Lower lobe of right lung (tissue), 2 donors: ENCODE measurements around the gene SLAMF7. TPM values are rescaled to one million over a fixed set of nuclear protein-coding genes. Genes with fewer than 3 reads are reported as not detected.

Source experiments
- ATAC-seq, 2 donors: fragments of 200-7000 bp; cut with Tn5 transposase; one replicate each; pipeline ENCODE4 v1.9.1; 2020 to 2022; ENCODE audit warnings: mild to moderate bottlenecking in 2 of 2, moderate library complexity in 2 of 2
- DNase-seq: peaks from one replicate; pipeline ENCODE4 v3.0.0-alpha.2; 2020
- H3K27ac ChIP-seq: fragments of 200-600 bp; one replicate; pipeline ENCODE4 v1.8.0; 2022
- H3K27me3 ChIP-seq: fragments of 200-600 bp; one replicate; pipeline ENCODE4 v1.8.0; 2022; ENCODE audit warnings: low read depth
- H3K36me3 ChIP-seq: fragments of 200-600 bp; one replicate; pipeline ENCODE4 v1.8.0; 2022; ENCODE audit warnings: mild to moderate bottlenecking
- H3K4me1 ChIP-seq: fragments of 200-600 bp; one replicate; pipeline ENCODE4 v1.8.0; 2022
- H3K4me3 ChIP-seq: fragments of 200-600 bp; one replicate; pipeline ENCODE4 v1.8.0; 2022; ENCODE audit warnings: mild to moderate bottlenecking
- H3K9me3 ChIP-seq: fragments of 200-600 bp; one replicate; pipeline ENCODE4 v1.8.0; 2022
- CTCF ChIP-seq: fragments of 200-600 bp; IDR thresholded peaks from one replicate; pipeline ENCODE4 v1.8.0; 2022; ENCODE audit warnings: antibody characterized with exemption, mild to moderate bottlenecking
- intact Hi-C: fragments of 100-400 bp; cut with DNase I; formaldehyde crosslinking; loops from one replicate; pipeline ENCODE4 v1.11.0; 2022
- total RNA-seq: library from RNA; stranded (reverse); fragmentation: NEBNext Ultra II Directional; extraction: Animal tissue kit (Norgen Biotek cat#: 25700); gene quantifications from one replicate; pipeline ENCODE4 v1.2.1, GENCODE V29; 2021
- donor health status: DM: no; HTN: yes; CAD: no; lungs with severe emphysema.

Gene SLAMF7
- total RNA-seq, 1 donor from 2014 or later = 7.9 TPM

DNA sequence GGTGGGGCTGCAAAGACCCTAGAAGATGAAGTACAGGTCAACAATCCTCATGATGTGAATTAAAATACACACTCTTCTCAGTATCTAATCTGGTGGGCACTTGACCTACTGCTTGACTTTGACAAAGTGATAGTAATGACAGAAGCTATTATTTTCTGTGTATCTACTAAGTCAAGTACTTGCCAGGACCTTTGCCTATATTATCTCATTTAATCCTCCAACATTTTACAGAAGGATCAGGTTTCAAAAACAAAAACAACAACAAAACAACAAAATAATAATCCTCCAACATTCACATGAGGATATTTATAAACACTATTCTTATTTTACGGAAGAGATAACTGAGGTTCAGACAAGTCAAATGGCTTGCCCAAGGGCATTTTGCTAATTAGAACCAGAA lies 23.0 kb upstream of the SLAMF7 start:
- Histone ChIP-seq H3K4me3 (no peak overlapping the region), H3K27me3 (peaks cover 3% of the 10 kb centered on the region), H3K36me3 (no peaks in the 10 kb centered on the region), H3K4me1 (peaks cover 12% of the 10 kb centered on the region), H3K9me3 (no peaks in the 10 kb centered on the region), H3K27ac (no peak overlapping the region)
- TF ChIP-seq CTCF = no peak
- intact Hi-C loops = no loop called here
- ATAC-seq = no peak
- DNase-seq = no peak

DNA sequence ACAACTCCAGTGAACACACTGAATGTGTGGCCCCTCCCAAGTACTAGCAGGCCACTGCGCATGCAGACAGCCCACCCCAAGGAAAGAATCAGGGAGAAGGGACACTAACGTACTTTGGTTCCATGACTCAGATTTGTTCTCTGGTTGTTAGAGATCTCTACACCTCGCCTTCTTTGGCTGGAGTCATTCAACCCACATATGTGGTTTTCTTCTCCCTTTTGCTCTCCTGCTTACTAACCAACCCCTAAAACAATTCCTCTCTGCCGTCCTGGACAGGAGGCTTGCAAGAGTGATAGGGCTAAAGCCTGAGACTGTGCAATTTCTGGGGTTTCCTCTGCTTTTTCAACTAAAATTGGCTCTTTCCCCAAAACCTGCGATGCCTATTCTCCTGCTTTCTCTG lies 21.7 kb upstream of the SLAMF7 start:
- Histone ChIP-seq H3K9me3 (no peaks in the 10 kb centered on the region), H3K36me3 (no peaks in the 10 kb centered on the region), H3K4me1 (peaks cover 7% of the 10 kb centered on the region), H3K27ac (no peak overlapping the region), H3K4me3 (no peak overlapping the region), H3K27me3 (peaks cover 3% of the 10 kb centered on the region)
- TF ChIP-seq CTCF = no peak
- intact Hi-C loops = no loop called here
- DNase-seq = no peak
- ATAC-seq = no peak

DNA sequence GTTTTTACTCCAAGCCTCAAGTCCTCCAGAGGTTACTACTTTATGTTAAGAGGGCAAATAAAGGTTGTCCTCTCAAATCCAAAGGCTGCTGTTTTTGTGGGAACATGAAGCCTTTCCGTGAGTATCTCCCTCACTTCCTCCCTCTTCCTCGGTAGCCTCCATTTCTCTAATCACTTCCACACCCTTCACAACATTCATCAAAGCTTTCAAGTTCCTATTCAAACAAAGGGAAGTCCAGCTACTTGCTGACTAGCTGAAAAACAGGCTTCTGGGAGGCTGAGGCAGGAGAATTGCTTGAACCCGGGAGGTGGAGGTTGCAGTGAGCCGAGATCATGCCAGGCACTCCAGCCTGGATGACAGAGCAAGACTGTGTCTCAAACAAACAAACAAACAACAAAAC lies 20.8 kb upstream of the SLAMF7 start:
- Histone ChIP-seq H3K27me3 (peaks cover under 1% of the 10 kb centered on the region), H3K4me1 (peaks cover 5% of the 10 kb centered on the region), H3K4me3 (no peak overlapping the region), H3K36me3 (no peaks in the 10 kb centered on the region), H3K9me3 (no peaks in the 10 kb centered on the region), H3K27ac (no peak overlapping the region)
- no peak for DNase-seq
- intact Hi-C loops = no loop called here
- TF ChIP-seq CTCF = no peak
- no peak for ATAC-seq

GRCh38 chr1:160720356-160721085 lies 18.5 kb upstream of the SLAMF7 start:
- Histone ChIP-seq H3K27ac (no peak overlapping the region), H3K4me3 (no peak overlapping the region), H3K4me1 (peaks cover 5% of the 10 kb centered on the region), H3K9me3 (no peaks in the 10 kb centered on the region), H3K36me3 (no peaks in the 10 kb centered on the region), H3K27me3 (no peaks in the 10 kb centered on the region)
- no peak for TF ChIP-seq CTCF
- ATAC-seq (no peak), DNase-seq (no peak)
- intact Hi-C loops = no loop called here

DNA sequence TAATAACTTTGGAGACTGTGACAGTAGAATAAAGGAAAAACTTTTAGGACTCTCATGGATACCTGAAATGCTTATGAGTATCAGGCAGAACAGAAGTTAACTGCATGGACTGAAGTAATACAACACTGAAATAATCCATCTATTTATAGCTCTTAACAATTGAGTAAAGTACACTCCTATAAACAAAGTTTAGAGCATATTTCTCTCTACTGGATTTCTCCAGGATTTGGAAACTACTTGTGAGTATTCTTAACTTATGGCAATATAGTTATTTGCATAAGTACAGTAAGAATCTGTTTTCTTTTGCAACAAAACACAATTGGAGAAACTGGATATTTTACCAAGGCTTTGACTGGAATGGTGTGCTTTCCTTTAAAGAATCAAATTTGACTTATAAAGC lies 17.6 kb upstream of the SLAMF7 start:
- DNase-seq = no peak

More for the DNA sequence above, 17.6 kb upstream of the SLAMF7 start:
- Histone ChIP-seq H3K4me1 (peaks cover 11% of the 10 kb centered on the region), H3K36me3 (no peaks in the 10 kb centered on the region), H3K27me3 (no peaks in the 10 kb centered on the region), H3K9me3 (no peaks in the 10 kb centered on the region), H3K4me3 (no peak overlapping the region), H3K27ac (no peak overlapping the region)
- TF ChIP-seq CTCF = no peak
- intact Hi-C loops = no loop called here
- no peak for ATAC-seq
